ENCODE measurements around the gene SLC35E1. TPM values are rescaled to one million over a fixed set of nuclear protein-coding genes. Genes with fewer than 3 reads are reported as not detected.
A peak's percentile ranks its signal among the peaks of the same experiment; 100 is the strongest.

Gene SLC35E1
- total RNA-seq, 1 donor from 2014 or later: 39.7 TPM

DNA sequence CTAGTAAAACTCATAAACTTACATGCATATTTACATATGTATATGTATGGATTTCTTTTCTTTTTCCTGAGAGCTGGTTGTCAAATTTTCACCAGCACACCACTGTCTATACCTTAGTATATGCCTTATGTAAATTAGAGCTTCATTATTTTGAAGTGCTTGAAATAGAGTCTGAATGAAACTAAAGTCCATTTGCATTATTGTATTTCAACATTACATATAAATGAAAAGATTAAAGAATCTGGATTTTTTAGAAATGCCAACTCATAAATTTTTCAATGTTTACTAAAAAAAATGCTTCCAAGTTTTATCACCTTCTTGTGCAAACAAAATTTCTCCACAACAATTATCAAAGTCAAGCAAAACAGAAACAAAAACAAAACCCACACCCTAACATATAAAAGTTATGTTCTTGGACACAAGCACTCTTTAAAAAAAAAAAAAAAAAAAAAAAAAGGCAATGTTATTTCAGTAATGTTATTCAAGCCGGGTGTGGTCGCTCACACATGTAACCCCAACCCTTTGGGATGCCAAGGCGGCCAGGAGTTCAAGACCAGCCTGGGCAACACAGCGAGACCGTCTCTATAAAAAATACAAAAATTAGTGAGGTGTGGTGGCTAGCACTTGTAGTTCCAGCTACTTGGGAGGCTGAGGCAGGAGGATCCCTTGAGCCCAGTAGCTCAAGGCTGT is 37.4 kb upstream of the SLC35E1 start:
- no peak overlapping the region for H3K4me3 Mint-ChIP-seq
- peaks cover 15% of the 10 kb centered on the region for H3K4me1 Mint-ChIP-seq
- H3K27ac Mint-ChIP-seq: no peak overlapping the region
- DNase-seq (ENCODE audit: low spot score in 2 of 2, unreplicated experiment in 2 of 2): no peak
- TF ChIP-seq, protein P1, sequence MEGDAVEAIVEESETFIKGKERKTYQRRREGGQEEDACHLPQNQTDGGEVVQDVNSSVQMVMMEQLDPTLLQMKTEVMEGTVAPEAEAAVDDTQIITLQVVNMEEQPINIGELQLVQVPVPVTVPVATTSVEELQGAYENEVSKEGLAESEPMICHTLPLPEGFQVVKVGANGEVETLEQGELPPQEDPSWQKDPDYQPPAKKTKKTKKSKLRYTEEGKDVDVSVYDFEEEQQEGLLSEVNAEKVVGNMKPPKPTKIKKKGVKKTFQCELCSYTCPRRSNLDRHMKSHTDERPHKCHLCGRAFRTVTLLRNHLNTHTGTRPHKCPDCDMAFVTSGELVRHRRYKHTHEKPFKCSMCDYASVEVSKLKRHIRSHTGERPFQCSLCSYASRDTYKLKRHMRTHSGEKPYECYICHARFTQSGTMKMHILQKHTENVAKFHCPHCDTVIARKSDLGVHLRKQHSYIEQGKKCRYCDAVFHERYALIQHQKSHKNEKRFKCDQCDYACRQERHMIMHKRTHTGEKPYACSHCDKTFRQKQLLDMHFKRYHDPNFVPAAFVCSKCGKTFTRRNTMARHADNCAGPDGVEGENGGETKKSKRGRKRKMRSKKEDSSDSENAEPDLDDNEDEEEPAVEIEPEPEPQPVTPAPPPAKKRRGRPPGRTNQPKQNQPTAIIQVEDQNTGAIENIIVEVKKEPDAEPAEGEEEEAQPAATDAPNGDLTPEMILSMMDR (IDR thresholded peaks at IDR 0.05; ENCODE audit: unreplicated experiment): no peak
- H3K36me3 Mint-ChIP-seq: no peaks in the 10 kb centered on the region
- no peaks in the 10 kb centered on the region for H3K27me3 Mint-ChIP-seq (ENCODE audit: low read depth)
- H3K9me3 Mint-ChIP-seq: no peaks in the 10 kb centered on the region

DNA sequence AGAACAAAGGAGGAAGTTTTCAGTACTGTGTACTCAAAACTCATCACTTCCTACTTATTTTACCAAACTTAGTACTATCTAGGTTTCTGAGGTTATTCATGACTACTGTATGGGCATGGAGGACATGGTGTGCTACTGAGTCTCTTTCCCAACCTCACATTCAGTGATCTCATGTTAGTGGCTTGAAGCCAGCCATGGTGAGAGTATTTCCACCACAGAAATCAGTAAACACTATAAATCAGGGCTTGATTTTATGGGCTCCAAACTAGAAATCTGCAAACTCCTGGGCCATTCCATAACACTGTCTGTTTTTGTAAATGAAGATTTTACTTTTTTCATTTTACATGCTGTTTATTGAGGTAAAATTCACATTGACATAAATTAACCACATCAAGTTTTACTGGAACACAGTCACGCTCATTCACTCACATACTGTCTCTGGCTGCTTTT is 36.1 kb upstream of the SLC35E1 start:
- H3K4me3 Mint-ChIP-seq: no peak overlapping the region
- no peaks in the 10 kb centered on the region for H3K9me3 Mint-ChIP-seq
- no peaks in the 10 kb centered on the region for H3K27me3 Mint-ChIP-seq (ENCODE audit: low read depth)
- H3K27ac Mint-ChIP-seq: peak overlapping the region; percentile 75
- no peak for DNase-seq (ENCODE audit: low spot score in 2 of 2, unreplicated experiment in 2 of 2)
- peaks cover 14% of the 10 kb centered on the region for H3K4me1 Mint-ChIP-seq
- TF ChIP-seq, protein P1 (IDR thresholded peaks at IDR 0.05; ENCODE audit: unreplicated experiment): no peak
- no peaks in the 10 kb centered on the region for H3K36me3 Mint-ChIP-seq

DNA sequence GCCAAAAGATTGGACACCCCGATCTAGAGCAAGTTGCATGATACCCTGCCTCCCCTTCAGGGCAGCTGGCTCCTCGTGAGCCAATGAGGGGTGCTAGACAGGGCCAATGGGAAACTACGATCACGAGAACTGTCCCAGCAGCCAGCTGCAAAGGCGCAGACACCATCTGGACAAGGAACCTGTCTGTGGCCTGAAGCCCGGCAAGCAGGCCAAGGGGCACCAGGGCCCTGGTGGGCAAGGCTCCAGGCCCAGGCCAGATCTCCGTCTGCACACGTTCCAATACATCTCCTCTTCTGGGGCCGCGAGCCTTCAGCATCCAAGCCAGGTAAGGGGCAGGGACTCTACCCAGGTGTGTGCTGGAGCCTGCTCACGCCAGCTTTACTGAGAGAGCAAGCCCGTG is 35.6 kb upstream of the SLC35E1 start:
- H3K4me3 Mint-ChIP-seq: no peak overlapping the region
- peak overlapping the region; percentile 75 for H3K27ac Mint-ChIP-seq
- H3K9me3 Mint-ChIP-seq: no peaks in the 10 kb centered on the region
- TF ChIP-seq, protein P1 (IDR thresholded peaks at IDR 0.05; ENCODE audit: unreplicated experiment): no peak
- peaks cover 14% of the 10 kb centered on the region for H3K4me1 Mint-ChIP-seq
- H3K27me3 Mint-ChIP-seq (ENCODE audit: low read depth): no peaks in the 10 kb centered on the region
- no peaks in the 10 kb centered on the region for H3K36me3 Mint-ChIP-seq
- no peak for DNase-seq (ENCODE audit: low spot score in 2 of 2, unreplicated experiment in 2 of 2)

DNA sequence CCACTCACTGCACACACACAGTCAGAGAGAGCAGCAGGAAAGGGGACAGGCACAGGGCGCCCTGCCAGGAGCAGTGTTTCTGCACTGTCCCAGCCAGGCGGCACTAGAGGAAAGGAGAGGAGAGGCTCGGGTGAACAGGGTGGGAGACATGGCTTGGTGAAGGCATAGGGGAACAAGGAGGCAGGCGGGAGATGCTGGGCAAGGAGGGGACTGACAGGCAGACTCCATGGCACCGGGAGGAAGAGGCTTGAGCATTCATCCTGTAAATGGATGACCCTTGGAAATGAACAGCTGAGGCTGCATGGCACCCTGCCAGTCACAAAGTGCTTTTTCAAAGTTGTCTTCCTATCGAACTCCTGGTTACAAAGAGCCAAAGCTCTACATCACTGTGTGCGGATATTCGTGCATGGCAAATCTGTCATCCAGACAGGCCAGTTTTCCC is 33.4 kb upstream of the SLC35E1 start:
- Mint-ChIP-seq H3K27me3 (ENCODE audit: low read depth) (no peaks in the 10 kb centered on the region), H3K4me1 (peaks cover 14% of the 10 kb centered on the region), H3K27ac (peak overlapping the region; percentile 55), H3K36me3 (no peaks in the 10 kb centered on the region), H3K9me3 (no peaks in the 10 kb centered on the region), H3K4me3 (no peak overlapping the region)
- TF ChIP-seq, protein P1 (IDR thresholded peaks at IDR 0.05; ENCODE audit: unreplicated experiment): no peak
- no peak for DNase-seq (ENCODE audit: low spot score in 2 of 2, unreplicated experiment in 2 of 2)

DNA sequence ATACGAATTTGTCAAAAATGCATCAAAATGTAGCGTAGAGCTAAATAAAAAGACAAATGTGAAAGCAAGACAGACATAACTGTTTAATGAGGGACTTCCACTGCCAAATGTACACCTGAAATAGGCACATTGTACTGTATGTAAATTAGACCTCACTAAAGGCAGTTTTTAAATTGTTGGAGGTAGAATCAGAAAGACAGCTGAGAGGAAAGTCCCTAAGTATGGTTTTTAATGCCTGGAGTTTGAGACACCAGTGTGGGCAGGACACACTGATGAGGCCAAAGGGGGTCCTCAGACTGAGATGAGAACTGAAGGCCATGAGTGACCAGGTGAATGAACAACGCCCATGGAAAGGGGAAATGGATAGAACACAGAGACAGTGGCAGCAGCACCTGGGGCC is 32.9 kb upstream of the SLC35E1 start:
- H3K4me1 Mint-ChIP-seq: peaks cover 14% of the 10 kb centered on the region
- no peaks in the 10 kb centered on the region for H3K36me3 Mint-ChIP-seq
- H3K9me3 Mint-ChIP-seq: no peaks in the 10 kb centered on the region
- no peak for DNase-seq (ENCODE audit: low spot score in 2 of 2, unreplicated experiment in 2 of 2)
- H3K27me3 Mint-ChIP-seq (ENCODE audit: low read depth): no peaks in the 10 kb centered on the region
- H3K4me3 Mint-ChIP-seq: no peak overlapping the region
- H3K27ac Mint-ChIP-seq: peak overlapping the region; percentile 21
- TF ChIP-seq, protein P1 (IDR thresholded peaks at IDR 0.05; ENCODE audit: unreplicated experiment): no peak

Measured in mesothelial cell of epicardium (in vitro differentiated cells).